Activated CD4-positive, alpha-beta T cell treated with anti-CD3 and anti-CD28 coated beads for 1 hour (primary cell): ENCODE results near the gene ACSL3.

Source experiments
- DNase-seq: peaks from one replicate; pipeline ENCODE4 v3.0.0-alpha.2; 2020

The ACSL3 gene

GRCh38 chr2:222944552-222944951, 83.7 kb downstream of the ACSL3 start:
- DNase-seq = no peak

GRCh38 chr2:222944971-222945740, 84.3 kb downstream of the ACSL3 start:
- DNase-seq = no peak

GRCh38 chr2:222945887-222946286, 85.1 kb downstream of the ACSL3 start:
- no peak for DNase-seq

GRCh38 chr2:222946700-222947287, 86.0 kb downstream of the ACSL3 start:
- no peak for DNase-seq

GRCh38 chr2:222949073-222949472, 88.2 kb downstream of the ACSL3 start:
- DNase-seq = no peak

- no peak for DNase-seq
Measured at GRCh38 chr2:222949690-222950323, 89.0 kb downstream of the ACSL3 start.

GRCh38 chr2:222950638-222951285, 89.9 kb downstream of the ACSL3 start:
- DNase-seq = no peak

GRCh38 chr2:222952204-222952603, 91.4 kb downstream of the ACSL3 start:
- no peak for DNase-seq

GRCh38 chr2:222955008-222955407, 94.2 kb downstream of the ACSL3 start:
- DNase-seq = no peak

- DNase-seq = no peak
Measured at GRCh38 chr2:222959358-222959757, 98.5 kb downstream of the ACSL3 start.

- no peak for DNase-seq
Measured at GRCh38 chr2:222960126-222960525, 99.3 kb downstream of the ACSL3 start.

- no peak for DNase-seq
Measured at GRCh38 chr2:222963641-222964040, 102.8 kb downstream of the ACSL3 start.

GRCh38 chr2:222964376-222965031, 103.7 kb downstream of the ACSL3 start:
- DNase-seq = no peak

- no peak for DNase-seq
Measured at GRCh38 chr2:222965555-222965954, 104.7 kb downstream of the ACSL3 start.

- no peak for DNase-seq
Measured at GRCh38 chr2:222968550-222969155, 107.8 kb downstream of the ACSL3 start.

GRCh38 chr2:222969491-222969890, 108.7 kb downstream of the ACSL3 start:
- DNase-seq = no peak

- no peak for DNase-seq
Measured at GRCh38 chr2:222972420-222972819, 111.6 kb downstream of the ACSL3 start.

- DNase-seq = no peak
Measured at GRCh38 chr2:222973237-222973636, 112.4 kb downstream of the ACSL3 start.

GRCh38 chr2:222973733-222974132, 112.9 kb downstream of the ACSL3 start:
- DNase-seq = no peak

GRCh38 chr2:222976521-222977061, 115.8 kb downstream of the ACSL3 start:
- DNase-seq = no peak

GRCh38 chr2:222977121-222977520, 116.3 kb downstream of the ACSL3 start:
- DNase-seq = no peak

GRCh38 chr2:222978850-222979249, 118.0 kb downstream of the ACSL3 start:
- DNase-seq = no peak
